Dedifferentiated amniotic fluid mesenchymal stem cell (primary cell): ENCODE data around the gene APMAP.
"Not testable (repeated sequence)": the region's sequence is repeated elsewhere in the genome, so short reads cannot be mapped to it uniquely, and the experiment has no call there.

ENCODE experiments used
- DNase-seq: peaks from one replicate; pipeline ENCODE4 v3.0.0-alpha.2; 2016; ENCODE audit errors: extremely low spot score

Gene APMAP

DNA sequence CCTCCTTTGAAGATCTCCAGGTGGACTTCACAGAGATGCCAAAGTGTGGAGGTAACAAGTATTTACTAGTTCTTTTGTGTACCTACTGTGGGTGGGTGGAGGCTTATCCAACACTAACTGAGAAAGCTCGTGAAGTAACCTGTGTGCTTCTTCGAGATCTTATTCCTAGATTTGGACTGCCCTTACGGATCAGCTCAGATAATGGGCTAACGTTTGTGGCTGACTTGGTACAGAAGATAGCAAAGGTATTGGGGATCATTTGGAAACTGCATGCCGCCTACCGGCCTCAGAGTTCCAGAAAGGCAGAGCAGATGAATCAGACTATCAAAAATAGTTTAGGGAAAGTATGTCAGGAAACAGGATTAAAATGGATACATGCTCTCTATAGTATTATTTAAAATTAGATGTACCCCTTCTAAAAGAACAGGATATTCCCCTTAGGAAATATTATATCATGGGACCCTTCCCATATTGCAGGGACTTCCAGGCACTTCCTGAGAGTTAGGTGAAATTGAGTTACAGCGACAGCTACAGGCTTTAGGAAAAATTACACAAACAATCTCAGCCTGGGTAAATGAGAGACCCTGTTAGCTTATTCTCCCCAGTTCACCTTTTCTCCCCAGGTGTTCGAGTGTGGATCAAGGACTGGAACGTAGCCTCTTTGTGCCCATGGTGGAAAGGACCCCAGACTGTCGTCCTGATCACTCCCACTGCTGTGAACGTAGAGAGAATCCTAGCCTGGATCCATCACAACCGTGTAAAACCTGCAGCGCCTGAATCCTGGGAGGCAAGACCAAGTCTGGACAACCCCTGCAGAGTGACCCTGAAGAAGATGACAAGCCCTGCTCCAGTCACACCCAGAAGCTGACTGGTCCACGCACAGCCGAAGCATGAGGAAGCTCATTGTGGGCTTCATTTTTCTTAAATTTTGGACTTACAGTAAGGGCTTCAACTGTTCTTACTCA, 61.5 kb downstream of the APMAP start:
- DNase-seq: not testable (repeated sequence)

DNA sequence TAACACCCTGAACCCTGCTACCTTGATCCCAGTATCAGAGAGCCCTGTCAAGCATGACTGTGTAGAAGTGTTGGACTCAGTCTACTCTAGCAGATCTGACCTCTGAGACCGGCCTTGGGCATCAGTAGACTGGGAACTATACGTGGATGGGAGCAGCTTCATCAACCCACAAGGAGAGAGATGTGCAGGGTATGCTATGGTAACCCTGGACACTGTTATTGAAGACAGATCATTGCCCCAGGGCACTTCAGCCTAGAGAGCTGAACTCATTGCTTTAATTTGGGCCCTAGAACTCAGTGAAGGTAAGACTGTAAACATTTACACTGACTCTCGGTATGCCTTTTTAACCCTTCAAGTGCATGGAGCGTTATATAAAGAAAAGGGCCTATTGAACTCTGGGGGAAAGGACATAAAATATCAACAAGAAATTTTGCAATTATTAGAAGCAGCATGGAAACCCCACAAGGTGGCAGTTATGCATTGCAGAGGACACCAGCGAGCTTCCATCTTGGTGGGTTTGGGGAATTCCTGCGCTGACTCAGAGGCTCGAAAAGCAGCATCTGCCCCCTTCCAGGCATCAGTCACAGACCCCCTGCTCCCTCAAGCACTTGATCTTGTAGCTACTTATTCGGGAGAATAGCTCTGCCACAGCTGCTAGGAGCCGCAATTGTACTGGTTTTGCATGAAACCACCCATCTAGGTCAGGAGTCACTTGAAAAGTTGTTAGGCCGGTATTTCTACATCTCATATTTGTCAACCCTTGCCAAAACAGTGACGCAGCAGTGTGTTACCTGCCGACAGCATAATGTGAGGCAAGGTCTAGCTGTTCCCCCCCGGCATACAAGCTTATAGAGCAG, 62.5 kb downstream of the APMAP start:
- DNase-seq: not testable (repeated sequence)

DNA sequence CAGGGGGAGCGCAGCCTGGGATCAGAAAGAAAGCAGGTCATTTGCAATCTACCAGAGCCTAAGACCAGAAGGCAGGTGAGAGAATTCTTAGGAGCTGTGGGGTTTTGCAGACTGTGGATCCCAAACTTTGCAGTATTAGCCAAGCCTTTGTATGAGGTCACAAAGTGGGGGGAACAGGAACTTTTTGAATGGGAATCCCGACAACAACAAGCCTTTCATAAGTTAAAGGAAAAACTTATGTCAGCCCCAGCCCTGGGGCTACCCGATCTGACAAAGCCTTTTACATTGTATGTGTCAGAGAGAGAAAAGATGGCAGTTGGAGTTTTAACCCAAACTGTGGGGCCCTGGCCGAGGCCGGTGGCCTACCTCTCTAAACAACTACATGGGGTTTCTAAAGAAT, 63.3 kb downstream of the APMAP start:
- DNase-seq: not testable (repeated sequence)

DNA sequence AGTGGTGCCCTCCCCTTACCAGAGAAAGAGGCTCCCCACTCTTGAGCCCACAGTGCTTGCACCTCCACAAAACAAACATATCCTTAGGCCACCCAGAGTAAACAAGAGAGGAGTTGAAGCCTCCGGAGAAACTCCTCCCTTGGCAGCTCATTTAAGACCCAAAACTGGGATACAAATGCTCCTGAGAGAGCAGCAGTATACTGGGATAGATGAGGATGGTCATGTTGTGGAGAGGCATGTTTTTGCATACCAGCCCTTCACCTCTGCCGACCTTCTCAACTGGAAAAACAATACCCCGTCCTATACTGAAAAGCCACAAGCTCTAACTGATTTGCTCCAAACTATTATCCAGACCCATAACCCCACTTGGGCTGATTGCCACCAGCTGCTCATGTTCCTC, 71.8 kb downstream of the APMAP start:
- DNase-seq: not testable (repeated sequence)

DNA sequence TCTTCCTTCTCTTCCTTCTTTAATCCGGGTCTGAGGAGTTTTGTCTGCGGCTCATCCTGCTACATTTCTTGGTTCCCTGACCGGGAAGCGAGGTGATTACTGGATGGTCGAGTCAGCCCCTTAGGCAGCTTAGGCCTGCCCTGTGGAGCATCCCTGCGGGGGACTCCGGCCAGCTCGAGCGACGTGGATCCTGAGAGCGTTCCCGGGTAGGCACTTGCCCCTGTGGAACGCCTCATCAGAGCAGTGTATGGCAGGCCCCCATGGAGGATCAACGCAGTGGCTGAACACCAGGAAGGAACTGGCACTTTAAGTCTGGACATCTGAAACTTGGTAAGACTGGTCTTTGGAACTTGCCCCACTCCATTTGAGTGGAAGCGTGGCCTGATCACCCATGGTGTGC, 72.9 kb downstream of the APMAP start:
- DNase-seq: not testable (repeated sequence)

DNA sequence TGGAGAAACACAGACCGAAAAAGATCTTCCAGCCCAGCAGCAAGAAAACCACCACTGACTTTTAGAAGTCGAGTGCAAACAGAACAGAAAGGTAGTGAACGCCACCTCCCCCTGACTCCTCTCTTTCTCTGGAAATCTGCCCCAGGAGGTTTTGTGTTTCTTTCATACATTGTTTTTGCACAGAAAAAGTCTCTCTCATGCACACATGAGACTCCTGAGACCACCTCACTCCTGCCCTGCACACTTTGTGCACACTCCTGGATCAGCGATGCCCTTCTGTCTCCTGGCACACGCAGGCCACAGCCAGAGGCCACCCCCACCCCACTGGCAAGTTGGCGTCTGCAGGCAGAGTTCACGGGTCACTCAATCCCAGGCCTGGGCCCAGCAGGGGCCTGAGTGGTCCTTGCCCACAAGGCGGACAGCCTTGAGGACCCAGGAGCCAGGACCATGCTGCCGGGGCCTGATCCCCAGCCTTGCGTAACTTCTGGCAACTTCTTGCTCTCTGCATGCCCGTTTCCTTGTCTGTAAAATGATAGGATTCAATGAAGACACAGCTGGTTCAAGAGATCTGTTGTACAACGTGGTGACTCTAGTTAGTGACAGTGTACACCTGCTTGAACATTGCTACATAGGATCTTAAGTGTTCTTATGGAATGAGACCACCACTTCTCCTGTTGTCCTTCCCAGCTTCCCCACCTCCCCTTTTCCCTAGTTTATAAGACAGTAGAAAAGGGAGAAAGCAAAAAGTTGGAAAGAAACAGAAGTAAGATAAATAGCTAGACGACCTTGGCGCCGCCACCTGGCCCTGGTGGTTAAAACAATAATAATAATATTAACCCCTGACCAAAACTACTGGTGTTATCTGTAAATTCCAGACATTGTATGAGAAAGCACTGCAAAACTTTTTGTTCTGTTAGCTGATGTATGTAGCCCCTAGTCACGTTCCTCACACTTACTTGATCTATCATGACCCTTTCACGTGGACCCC, 73.7 kb downstream of the APMAP start:
- no peak for DNase-seq

DNA sequence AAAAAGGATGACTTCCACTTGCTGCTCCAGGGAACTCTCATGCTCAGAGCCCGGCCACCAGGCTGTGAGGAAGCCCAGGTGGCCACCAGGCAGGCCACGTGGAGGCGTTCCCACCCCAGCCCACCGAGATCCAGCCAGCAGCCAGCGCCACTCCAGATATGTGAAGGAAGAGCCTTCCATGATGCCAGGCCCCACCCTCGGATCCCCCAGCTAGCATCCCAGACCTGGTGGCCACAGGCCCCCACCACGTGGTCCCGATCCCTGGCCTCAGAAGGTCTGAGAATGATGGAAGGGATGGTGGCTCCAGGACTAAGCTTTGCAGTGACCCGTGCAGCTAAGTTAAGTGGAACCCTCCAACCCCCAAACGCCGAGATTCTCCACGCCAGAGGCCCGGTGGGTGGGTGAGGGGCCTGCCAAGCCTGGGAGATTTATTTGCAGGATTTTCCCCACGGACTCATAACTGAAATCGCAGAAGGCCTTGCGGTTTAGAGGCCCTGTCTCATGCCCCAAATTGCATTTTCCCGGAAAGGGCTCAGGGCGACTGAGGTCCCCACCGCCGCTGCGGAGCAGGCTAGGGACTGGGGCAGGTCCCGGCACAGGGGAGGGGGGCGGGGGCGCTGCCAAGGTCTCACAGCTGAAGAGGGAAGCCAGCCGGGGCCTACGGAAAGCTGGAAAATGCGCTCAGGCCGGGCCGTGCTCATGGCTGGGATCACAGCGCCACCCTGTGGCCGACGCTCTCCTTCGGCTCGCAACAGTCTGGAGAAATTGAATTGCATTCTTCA, 74.6 kb downstream of the APMAP start:
- DNase-seq: peak; percentile 71

DNA sequence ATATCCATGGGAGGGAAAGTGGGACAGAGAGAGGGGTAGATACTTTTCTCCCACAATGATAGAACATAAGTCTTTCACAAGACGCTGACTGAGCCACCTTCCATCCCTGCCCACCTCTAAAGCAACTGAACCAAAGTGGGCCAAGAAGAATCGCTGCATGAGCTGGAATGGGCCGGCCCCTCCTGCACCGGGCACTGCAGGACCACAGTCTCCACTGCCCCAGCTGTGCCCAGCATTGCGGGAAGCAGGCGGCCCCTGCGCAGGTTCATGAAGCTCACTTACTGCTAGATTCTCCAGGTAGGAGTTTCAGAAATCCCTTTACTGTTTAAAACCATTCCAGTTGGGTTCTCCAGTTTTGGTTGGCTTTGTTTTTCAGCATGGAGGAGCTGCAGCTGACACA, 75.5 kb downstream of the APMAP start:
- DNase-seq: no peak

DNA sequence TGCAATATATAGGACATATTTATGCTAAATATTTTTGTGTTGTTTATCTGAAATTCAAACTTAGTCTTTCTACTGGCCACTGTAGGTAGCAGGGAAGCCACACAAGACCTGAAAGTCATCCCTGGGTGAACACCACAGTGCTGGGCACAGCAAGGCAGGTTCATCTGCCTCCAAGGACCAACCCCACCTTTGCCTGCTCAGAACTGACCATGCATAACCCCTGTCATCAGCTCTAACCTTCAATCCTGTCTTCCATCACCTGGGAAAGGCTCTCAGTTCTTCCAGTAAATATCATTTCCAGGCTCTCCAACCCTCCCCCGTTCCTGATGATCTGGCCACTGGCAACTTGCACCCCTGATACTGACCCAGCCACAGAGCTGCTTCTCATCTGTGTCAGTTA, 76.1 kb downstream of the APMAP start:
- no peak for DNase-seq

DNA sequence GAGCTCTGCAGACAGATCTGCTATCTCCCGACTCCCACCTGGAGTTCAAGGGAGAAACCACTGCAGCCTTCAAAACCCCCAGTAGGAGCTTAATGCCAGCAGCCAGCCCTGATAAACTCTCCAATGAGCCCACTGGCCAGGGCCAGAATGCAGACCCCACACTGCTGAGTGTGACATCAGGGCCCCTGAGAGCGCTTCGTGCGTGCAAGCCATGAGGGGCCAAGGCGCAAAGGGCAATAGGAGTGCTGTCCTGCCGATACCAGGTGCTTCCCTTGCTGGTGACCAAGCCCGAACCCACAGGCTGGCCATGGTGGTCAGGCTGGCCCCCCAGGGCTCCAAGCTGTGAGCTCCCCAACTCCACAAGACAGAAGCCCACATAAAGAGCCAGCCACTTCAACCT, 76.7 kb downstream of the APMAP start:
- no peak for DNase-seq

DNA sequence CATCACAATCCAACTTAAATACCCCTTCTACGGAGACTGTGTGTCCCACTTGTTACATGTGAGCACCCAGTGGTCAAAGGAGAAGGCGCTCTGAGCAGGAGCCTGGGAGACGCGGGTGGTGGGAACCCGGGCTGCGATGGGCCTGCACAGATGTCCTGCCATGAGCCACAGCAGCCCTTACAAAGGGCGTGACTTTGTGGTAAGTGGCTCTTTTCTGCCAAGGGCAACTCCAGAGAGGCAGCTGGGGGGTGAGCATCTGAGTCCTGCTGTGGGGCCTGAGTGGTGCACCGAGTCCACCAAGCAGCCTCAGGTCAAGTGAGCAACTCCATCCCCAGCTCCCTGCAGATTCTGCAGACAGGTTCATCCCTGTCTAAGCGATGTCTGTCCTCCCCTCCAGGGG, 77.1 kb downstream of the APMAP start:
- DNase-seq: no peak

DNA sequence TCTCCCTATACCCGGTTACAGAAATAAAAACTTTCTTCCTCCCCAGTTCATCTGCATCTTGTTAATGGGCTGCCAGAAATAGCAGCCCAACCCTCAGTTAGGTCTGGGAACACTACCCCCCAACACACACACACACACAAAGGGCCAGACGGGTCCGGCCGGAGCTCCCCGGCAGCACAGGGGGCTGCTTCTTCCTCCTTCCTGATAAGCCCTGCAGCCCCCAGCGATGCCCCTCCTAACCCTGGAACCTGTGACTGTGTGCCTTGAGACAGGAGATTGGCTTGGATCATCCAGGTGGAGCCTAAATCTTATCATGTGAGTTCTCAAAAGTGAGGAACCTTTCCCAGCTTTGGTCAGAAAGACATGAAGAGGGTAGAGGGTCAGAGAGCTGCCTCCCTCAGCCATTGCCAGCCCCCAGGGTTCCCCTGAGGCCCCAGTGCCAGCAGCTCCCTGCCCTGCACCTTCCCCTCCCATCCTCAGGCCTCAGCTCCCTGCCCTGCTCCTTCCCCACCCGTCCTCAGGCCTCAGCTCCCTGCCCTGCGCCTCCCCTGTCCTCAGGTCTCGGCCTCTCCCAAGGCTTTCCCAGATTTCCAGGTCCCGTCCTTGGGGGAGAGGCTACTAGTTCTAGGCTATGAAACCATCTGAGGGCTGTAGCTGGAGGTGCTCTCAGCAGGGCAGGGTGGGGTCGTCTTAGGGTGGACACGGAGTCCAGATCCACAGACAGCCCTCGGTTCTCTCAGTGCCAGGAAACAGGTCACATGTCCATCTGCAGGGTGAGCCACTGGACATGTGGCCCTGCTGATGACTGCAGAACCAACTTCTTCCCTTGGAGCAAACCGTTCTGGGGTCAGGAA, 77.9 kb downstream of the APMAP start:
- no peak for DNase-seq

DNA sequence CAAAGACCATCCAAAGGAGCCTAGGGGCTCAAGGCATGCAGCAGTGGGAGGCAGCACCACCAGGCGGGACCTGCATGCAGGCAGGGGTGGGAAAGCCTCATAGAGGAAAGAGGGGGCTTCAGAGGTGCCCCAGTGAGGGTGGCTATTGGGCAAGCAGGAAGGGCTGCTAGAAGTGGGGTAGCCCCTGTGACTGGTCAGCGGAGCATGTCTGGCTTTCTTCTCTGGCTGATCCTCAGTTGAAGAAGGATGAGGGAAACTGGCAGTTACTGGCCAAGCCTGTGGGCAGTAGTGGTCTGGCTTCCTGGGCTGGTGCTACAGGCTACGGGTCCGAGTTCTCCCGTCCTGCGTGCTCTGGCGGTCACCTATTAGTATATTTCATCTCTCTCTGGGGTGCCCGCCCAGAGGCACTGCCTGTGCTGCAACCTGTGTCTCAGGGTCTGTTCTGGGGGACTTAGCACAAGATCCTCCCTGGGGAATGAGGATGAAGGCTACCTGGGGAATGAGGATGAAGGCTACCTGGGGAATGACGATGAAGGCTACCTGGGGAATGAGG, 79.4 kb downstream of the APMAP start:
- no peak for DNase-seq
